Breast epithelium (tissue), 3 donors: ENCODE results near the gene C1QL2.

Experiments used
- POLR2A ChIP-seq: fragments of 450-650 bp; IDR thresholded peaks from one replicate; pipeline ENCODE4 v1.6.1; 2016; ENCODE audit warnings: antibody characterized with exemption, mild to moderate bottlenecking, moderate library complexity
- POLR2AphosphoS5 ChIP-seq, 3 donors: sonication (generic); formaldehyde crosslinking; IDR thresholded peaks; one replicate each; pipeline ENCODE4 v1.6.1; 2017; ENCODE audit warnings: antibody characterized with exemption in 3 of 3
- TF ChIP-seq, protein P1 (sequence below), 3 donors: fragments of 450-650 bp; IDR thresholded peaks; one replicate each; pipeline ENCODE4 v1.5.1; 2016 to 2017; ENCODE audit warnings: antibody characterized with exemption in 3 of 3, mild to moderate bottlenecking in 3 of 3, moderate library complexity in 3 of 3

DNA sequence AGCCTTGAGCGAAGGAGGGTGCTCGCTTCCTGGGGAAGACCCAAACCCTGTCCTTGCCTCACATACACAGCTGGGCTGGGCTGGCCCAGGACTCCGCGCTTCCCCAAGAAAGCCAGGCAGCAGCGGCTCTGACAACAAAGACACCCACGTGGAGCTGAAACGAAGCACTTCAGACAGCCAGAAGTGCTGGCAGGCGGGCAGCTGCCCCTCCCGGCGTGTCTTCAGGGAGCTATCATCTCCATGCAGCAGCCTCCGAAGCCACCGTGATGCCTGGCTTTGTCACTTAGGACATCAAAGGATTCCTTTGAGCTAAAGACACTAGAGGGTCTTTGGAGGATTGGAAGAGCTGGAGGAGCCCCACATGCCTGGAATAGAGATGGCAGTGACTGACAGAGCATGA is 35.2 kb downstream of the C1QL2 start:
- TF ChIP-seq, protein P1, sequence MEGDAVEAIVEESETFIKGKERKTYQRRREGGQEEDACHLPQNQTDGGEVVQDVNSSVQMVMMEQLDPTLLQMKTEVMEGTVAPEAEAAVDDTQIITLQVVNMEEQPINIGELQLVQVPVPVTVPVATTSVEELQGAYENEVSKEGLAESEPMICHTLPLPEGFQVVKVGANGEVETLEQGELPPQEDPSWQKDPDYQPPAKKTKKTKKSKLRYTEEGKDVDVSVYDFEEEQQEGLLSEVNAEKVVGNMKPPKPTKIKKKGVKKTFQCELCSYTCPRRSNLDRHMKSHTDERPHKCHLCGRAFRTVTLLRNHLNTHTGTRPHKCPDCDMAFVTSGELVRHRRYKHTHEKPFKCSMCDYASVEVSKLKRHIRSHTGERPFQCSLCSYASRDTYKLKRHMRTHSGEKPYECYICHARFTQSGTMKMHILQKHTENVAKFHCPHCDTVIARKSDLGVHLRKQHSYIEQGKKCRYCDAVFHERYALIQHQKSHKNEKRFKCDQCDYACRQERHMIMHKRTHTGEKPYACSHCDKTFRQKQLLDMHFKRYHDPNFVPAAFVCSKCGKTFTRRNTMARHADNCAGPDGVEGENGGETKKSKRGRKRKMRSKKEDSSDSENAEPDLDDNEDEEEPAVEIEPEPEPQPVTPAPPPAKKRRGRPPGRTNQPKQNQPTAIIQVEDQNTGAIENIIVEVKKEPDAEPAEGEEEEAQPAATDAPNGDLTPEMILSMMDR (IDR thresholded peaks at IDR 0.05), result no peak
- no peak for TF ChIP-seq POLR2A
- TF ChIP-seq POLR2AphosphoS5 (IDR thresholded peaks at IDR 0.05), result no peak
